Neural cell (in vitro differentiated cells): ENCODE results near the gene CTNNA1. TPM values are rescaled to one million over a fixed set of nuclear protein-coding genes. Genes with fewer than 3 reads are reported as not detected.

Source experiments
- H2AFZ ChIP-seq: fragments of 200-600, 300-800 bp; sonication (generic), shearing (Covaris generic); 2 replicates; pipeline ENCODE4 v1.6.0; 2014; ENCODE audit warnings: low read depth, mild to moderate bottlenecking, antibody characterized with exemption, low read length, moderate library complexity
- H3F3A ChIP-seq: fragments of 200-600 bp; shearing (Covaris generic); 2 replicates; pipeline ENCODE4 v1.6.1; 2016; ENCODE audit warnings: mild to moderate bottlenecking, moderate library complexity, mixed read lengths, antibody characterized with exemption, low read length; ENCODE audit not compliant: insufficient read depth, poor library complexity, severe bottlenecking
- H3K27ac ChIP-seq: fragments of 200-600, 300-800 bp; sonication (generic), shearing (Covaris generic); 2 replicates; pipeline ENCODE4 v1.5.1; 2014; ENCODE audit warnings: mild to moderate bottlenecking, low read length, moderate library complexity
- H3K27me3 ChIP-seq: fragments of 300-800, 200-600 bp; sonication (generic), shearing (Covaris generic); 2 replicates; pipeline ENCODE4 v1.6.0; 2014; ENCODE audit warnings: mild to moderate bottlenecking, low read depth, low read length, moderate library complexity; ENCODE audit not compliant: insufficient read depth
- H3K36me3 ChIP-seq: fragments of 300-800, 200-600 bp; sonication (generic), shearing (Covaris generic); 2 replicates; pipeline ENCODE4 v1.5.1; 2014; ENCODE audit warnings: mild to moderate bottlenecking, antibody characterized with exemption, low read length, moderate library complexity; ENCODE audit not compliant: insufficient read depth
- H3K4me2 ChIP-seq: fragments of 300-800, 200-600 bp; sonication (generic), shearing (Covaris generic); 2 replicates; pipeline ENCODE4 v1.6.0; 2014; ENCODE audit warnings: mild to moderate bottlenecking, low read length
- H3K4me3 ChIP-seq: fragments of 300-800, 200-600 bp; sonication (generic), shearing (Covaris generic); 2 replicates; pipeline ENCODE4 v1.5.1; 2014; ENCODE audit warnings: mild to moderate bottlenecking, low read length, moderate library complexity
- H3K79me2 ChIP-seq: fragments of 200-600 bp; shearing (Covaris generic); replicated peaks from 2 replicates; pipeline ENCODE4 v1.6.0; 2014; ENCODE audit warnings: mild to moderate bottlenecking, low read length, moderate library complexity; ENCODE audit not compliant: insufficient read depth
- H3K9ac ChIP-seq: fragments of 300-800, 200-600 bp; sonication (generic), shearing (Covaris generic); 2 replicates; pipeline ENCODE4 v1.6.1; 2016; ENCODE audit warnings: mild to moderate bottlenecking, low read length, mixed read lengths
- H3K9me2 ChIP-seq: fragments of 200-600 bp; shearing (Covaris generic); 2 replicates; pipeline ENCODE4 v1.6.1; 2016; ENCODE audit warnings: mild to moderate bottlenecking, low read length, mixed read lengths; ENCODE audit not compliant: insufficient read depth
- H3K9me3 ChIP-seq: fragments of 200-600, 300-800 bp; sonication (generic), shearing (Covaris generic); 2 replicates; pipeline ENCODE4 v1.6.1; 2016; ENCODE audit warnings: mild to moderate bottlenecking, mixed run types, low read length, moderate library complexity, mixed read lengths
- H4K20me1 ChIP-seq: fragments of 200-600 bp; shearing (Covaris generic); 2 replicates; pipeline ENCODE4 v1.6.1; 2016; ENCODE audit warnings: mild to moderate bottlenecking, mixed run types; ENCODE audit not compliant: insufficient read depth
- EZH2 ChIP-seq: fragments of 200-600, 300-800 bp; shearing (Covaris generic), sonication (generic); IDR thresholded peaks from 2 replicates; pipeline ENCODE4 v1.6.1; 2014; ENCODE audit warnings: antibody characterized with exemption, low read length, borderline replicate concordance, mild to moderate bottlenecking; ENCODE audit not compliant: insufficient read depth, poor library complexity, severe bottlenecking
- MXI1 ChIP-seq: fragments of 450-650 bp; conservative IDR thresholded peaks from 2 replicates; pipeline ENCODE4 v1.6.1; 2014; ENCODE audit warnings: antibody characterized with exemption, mild to moderate bottlenecking; ENCODE audit not compliant: poor library complexity, severe bottlenecking
- POLR2AphosphoS5 ChIP-seq: IDR thresholded peaks from 2 replicates; pipeline ENCODE4 v1.6.1; 2012
- SMC3 ChIP-seq: fragments of 450-650 bp; conservative IDR thresholded peaks from 2 replicates; pipeline ENCODE4 v1.6.1; 2014; ENCODE audit warnings: antibody characterized with exemption, mild to moderate bottlenecking, moderate library complexity; ENCODE audit not compliant: poor library complexity
- TAF1 ChIP-seq: IDR thresholded peaks from 2 replicates; pipeline ENCODE4 v1.6.1; 2012; ENCODE audit warnings: low read depth
- polyA plus RNA-seq: library from polyadenylated mRNA; depleted of rRNA; stranded (reverse); fragments of >200 nt; gene quantifications from 2 replicates; pipeline ENCODE4 v1.2.3, GENCODE V29; 2014
- TF ChIP-seq, protein P1 (sequence below): IDR thresholded peaks from 2 replicates; pipeline ENCODE4 v1.6.1; 2012; ENCODE audit warnings: borderline replicate concordance
- TF ChIP-seq, protein P2 (sequence below): fragments of 450-650 bp; IDR thresholded peaks from 2 replicates; pipeline ENCODE4 v1.5.1; 2014; ENCODE audit warnings: antibody characterized with exemption, mild to moderate bottlenecking, moderate library complexity; ENCODE audit not compliant: poor library complexity, severe bottlenecking

CTNNA1 gene
- polyA plus RNA-seq, 1 donor from 2014 or later, result 87.9 TPM

DNA sequence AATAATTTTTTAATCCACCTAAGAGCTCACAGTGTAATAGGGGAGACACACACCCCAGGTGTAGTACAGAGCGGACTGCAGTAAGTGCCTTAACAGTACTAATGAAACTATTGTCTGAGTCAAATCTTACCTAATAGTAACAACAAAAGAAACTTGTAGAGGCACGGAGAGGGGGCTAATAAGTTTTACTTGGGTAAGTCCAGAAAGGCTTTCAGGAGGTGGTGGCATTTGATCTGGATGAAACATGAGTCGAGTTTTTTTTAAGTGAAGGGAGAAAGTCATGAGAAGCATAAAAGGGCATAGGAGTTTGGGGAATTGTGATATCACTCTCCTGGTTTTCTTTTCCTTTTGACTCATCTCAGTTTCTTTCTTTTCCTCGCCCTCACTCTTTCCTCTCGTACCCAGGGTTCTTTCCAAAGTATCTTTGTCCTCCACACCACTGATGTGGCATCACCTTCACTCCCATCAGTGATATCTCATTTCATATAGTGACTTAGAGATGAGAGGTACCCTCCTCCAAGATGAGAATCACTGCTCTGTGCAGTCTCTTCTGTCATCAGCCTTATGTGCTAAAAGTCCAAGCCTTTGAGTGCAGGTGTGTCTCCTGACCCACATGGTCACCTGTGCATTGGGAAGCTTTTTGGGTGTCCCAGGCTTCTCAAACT lies 2.0 kb downstream of the CTNNA1 start:
- Histone ChIP-seq H3K27me3 (peaks cover 17% of the 10 kb centered on the region), H3K4me3 (no peak overlapping the region), H3K27ac (no peak overlapping the region), H3K9me3 (no peaks in the 10 kb centered on the region), H3K36me3 (no peaks in the 10 kb centered on the region), H3K9me2 (no peaks in the 10 kb centered on the region), H2AFZ (no peak overlapping the region), H3K4me2 (no peak overlapping the region), H3F3A (no peaks in the 10 kb centered on the region), H4K20me1 (no peaks in the 10 kb centered on the region), H3K79me2 (peaks cover 63% of the 10 kb centered on the region), H3K9ac (no peak overlapping the region)
- TF ChIP-seq, protein P1, sequence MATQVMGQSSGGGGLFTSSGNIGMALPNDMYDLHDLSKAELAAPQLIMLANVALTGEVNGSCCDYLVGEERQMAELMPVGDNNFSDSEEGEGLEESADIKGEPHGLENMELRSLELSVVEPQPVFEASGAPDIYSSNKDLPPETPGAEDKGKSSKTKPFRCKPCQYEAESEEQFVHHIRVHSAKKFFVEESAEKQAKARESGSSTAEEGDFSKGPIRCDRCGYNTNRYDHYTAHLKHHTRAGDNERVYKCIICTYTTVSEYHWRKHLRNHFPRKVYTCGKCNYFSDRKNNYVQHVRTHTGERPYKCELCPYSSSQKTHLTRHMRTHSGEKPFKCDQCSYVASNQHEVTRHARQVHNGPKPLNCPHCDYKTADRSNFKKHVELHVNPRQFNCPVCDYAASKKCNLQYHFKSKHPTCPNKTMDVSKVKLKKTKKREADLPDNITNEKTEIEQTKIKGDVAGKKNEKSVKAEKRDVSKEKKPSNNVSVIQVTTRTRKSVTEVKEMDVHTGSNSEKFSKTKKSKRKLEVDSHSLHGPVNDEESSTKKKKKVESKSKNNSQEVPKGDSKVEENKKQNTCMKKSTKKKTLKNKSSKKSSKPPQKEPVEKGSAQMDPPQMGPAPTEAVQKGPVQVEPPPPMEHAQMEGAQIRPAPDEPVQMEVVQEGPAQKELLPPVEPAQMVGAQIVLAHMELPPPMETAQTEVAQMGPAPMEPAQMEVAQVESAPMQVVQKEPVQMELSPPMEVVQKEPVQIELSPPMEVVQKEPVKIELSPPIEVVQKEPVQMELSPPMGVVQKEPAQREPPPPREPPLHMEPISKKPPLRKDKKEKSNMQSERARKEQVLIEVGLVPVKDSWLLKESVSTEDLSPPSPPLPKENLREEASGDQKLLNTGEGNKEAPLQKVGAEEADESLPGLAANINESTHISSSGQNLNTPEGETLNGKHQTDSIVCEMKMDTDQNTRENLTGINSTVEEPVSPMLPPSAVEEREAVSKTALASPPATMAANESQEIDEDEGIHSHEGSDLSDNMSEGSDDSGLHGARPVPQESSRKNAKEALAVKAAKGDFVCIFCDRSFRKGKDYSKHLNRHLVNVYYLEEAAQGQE, result no peak

DNA sequence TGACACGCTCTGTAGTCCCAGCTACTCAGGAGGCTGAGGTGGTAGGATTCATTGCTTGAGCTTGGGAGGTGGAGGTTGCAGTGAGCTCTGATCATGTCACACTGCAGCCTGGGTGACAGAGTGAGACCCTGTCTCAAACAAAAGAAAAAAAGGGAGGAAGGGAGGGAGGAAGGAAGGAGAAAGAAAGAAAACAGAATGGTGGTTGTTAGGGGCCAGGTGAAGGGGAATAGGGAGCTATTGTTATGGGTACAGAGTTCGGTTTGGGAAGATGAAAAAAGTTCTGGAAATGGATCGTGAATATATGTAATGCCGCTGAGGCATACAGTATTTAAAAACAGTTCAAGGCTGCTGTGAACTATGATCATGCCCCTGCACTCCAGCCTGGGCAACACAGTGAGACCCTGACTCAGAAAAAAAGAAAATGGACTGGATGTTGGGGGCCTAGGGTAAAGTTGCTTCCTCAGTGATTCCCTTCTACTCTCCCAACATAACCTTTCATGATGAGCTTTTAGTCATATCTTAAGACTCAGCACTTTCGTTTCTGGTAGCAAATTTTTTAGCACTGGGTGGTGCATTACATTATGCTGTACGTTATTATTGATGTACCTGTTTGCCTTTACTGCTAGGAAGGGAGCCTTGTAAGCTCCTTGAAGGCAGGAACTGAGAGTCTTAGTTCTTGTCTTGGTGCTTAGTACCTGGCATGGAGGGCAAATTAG lies 4.0 kb downstream of the CTNNA1 start:
- Histone ChIP-seq H3K36me3 (no peaks in the 10 kb centered on the region), H3K9me3 (no peaks in the 10 kb centered on the region), H3K9ac (no peak overlapping the region), H3K4me3 (no peak overlapping the region), H3K4me2 (no peak overlapping the region), H3F3A (no peaks in the 10 kb centered on the region), H3K27ac (no peak overlapping the region), H3K27me3 (peaks cover 17% of the 10 kb centered on the region), H4K20me1 (no peaks in the 10 kb centered on the region), H3K9me2 (no peaks in the 10 kb centered on the region), H3K79me2 (peaks cover 78% of the 10 kb centered on the region), H2AFZ (no peak overlapping the region)
- no peak for TF ChIP-seq EZH2
- TF ChIP-seq, protein P1, result no peak
- TF ChIP-seq MXI1, result no peak
- no peak for TF ChIP-seq SMC3
- TF ChIP-seq TAF1, result no peak
- no peak for TF ChIP-seq POLR2AphosphoS5
- TF ChIP-seq, protein P2, sequence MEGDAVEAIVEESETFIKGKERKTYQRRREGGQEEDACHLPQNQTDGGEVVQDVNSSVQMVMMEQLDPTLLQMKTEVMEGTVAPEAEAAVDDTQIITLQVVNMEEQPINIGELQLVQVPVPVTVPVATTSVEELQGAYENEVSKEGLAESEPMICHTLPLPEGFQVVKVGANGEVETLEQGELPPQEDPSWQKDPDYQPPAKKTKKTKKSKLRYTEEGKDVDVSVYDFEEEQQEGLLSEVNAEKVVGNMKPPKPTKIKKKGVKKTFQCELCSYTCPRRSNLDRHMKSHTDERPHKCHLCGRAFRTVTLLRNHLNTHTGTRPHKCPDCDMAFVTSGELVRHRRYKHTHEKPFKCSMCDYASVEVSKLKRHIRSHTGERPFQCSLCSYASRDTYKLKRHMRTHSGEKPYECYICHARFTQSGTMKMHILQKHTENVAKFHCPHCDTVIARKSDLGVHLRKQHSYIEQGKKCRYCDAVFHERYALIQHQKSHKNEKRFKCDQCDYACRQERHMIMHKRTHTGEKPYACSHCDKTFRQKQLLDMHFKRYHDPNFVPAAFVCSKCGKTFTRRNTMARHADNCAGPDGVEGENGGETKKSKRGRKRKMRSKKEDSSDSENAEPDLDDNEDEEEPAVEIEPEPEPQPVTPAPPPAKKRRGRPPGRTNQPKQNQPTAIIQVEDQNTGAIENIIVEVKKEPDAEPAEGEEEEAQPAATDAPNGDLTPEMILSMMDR, result no peak
